Loucy (cell line): ENCODE results near the gene APOL6.

Experiments used
- H2AFZ ChIP-seq: fragments of 200-600 bp; sonication (generic); 2 replicates; pipeline ENCODE4 v1.6.0; 2016; ENCODE audit warnings: antibody characterized with exemption, mild to moderate bottlenecking, low read length, moderate library complexity
- H3F3A ChIP-seq: fragments of 200-600 bp; 2 replicates; pipeline ENCODE4 v1.6.0; 2016; ENCODE audit warnings: antibody characterized with exemption, low read depth, mild to moderate bottlenecking
- H3K27me3 ChIP-seq: fragments of 200-600 bp; sonication (generic); 2 replicates; pipeline ENCODE4 v1.6.1; 2014; ENCODE audit warnings: low read length, mild to moderate bottlenecking; ENCODE audit not compliant: insufficient read depth, poor library complexity, severe bottlenecking
- H3K36me3 ChIP-seq: fragments of 200-600 bp; sonication (generic); 2 replicates; pipeline ENCODE4 v1.6.1; 2016; ENCODE audit warnings: low read length; ENCODE audit not compliant: insufficient read depth
- H3K4me1 ChIP-seq: fragments of 200-600 bp; sonication (generic); 2 replicates; pipeline ENCODE4 v1.5.1; 2014; ENCODE audit warnings: low read length, mild to moderate bottlenecking; ENCODE audit not compliant: insufficient read depth, poor library complexity, severe bottlenecking
- H3K4me2 ChIP-seq: fragments of 200-600 bp; sonication (generic); 2 replicates; pipeline ENCODE4 v1.6.0; 2014; ENCODE audit warnings: antibody characterized with exemption, low read length, low read depth, mild to moderate bottlenecking; ENCODE audit not compliant: poor library complexity, severe bottlenecking
- H3K4me3 ChIP-seq: fragments of 200-600 bp; sonication (generic); 2 replicates; pipeline ENCODE4 v1.5.1; 2014; ENCODE audit warnings: low read length, mild to moderate bottlenecking, mixed read lengths; ENCODE audit not compliant: poor library complexity, severe bottlenecking
- H3K79me2 ChIP-seq: fragments of 200-600 bp; sonication (generic); 2 replicates; pipeline ENCODE4 v1.6.1; 2014; ENCODE audit warnings: low read length; ENCODE audit not compliant: insufficient read depth
- H3K9ac ChIP-seq: fragments of 200-600 bp; sonication (generic); 2 replicates; pipeline ENCODE4 v1.6.0; 2014; ENCODE audit warnings: mild to moderate bottlenecking, low read depth, low read length, moderate library complexity; ENCODE audit not compliant: poor library complexity, severe bottlenecking
- H3K9me2 ChIP-seq: fragments of 200-600 bp; sonication (generic); replicated peaks from 2 replicates; pipeline ENCODE4 v1.6.1; 2016; ENCODE audit warnings: low read depth, low read length, mixed read lengths
- H3K9me3 ChIP-seq: fragments of 200-600 bp; sonication (generic); 2 replicates; pipeline ENCODE4 v1.6.1; 2014; ENCODE audit warnings: mild to moderate bottlenecking, antibody characterized with exemption, low read length, low read depth; ENCODE audit not compliant: insufficient read depth
- H4K20me1 ChIP-seq: fragments of 200-600 bp; sonication (generic); 2 replicates; pipeline ENCODE4 v1.6.0; 2014; ENCODE audit warnings: antibody characterized with exemption, low read length, mild to moderate bottlenecking; ENCODE audit not compliant: insufficient read depth, poor library complexity, severe bottlenecking
- CTCF ChIP-seq: fragments of 200-600 bp; sonication (generic); conservative IDR thresholded peaks from 2 replicates; pipeline ENCODE4 v1.5.1; 2014; ENCODE audit warnings: mild to moderate bottlenecking, antibody characterized with exemption, low read length
- EZH2phosphoT487 ChIP-seq: fragments of 200-600 bp; IDR thresholded peaks from 2 replicates; pipeline ENCODE4 v1.6.1; 2018; ENCODE audit warnings: antibody characterized with exemption, mild to moderate bottlenecking, moderate library complexity, borderline replicate concordance

APOL6 gene

GRCh38 chr22:35638410-35638809 lies 9.8 kb upstream of the APOL6 start:
- Histone ChIP-seq H3K4me1 (peaks cover 26% of the 10 kb centered on the region), H4K20me1 (no peaks in the 10 kb centered on the region), H3K4me3 (no peak overlapping the region), H3K9me2 (no peaks in the 10 kb centered on the region), H2AFZ (no peak overlapping the region), H3K4me2 (no peak overlapping the region), H3K36me3 (no peaks in the 10 kb centered on the region), H3K79me2 (no peaks in the 10 kb centered on the region), H3F3A (no peaks in the 10 kb centered on the region), H3K9ac (no peak overlapping the region), H3K27me3 (no peaks in the 10 kb centered on the region), H3K9me3 (no peaks in the 10 kb centered on the region)
- no peak for TF ChIP-seq CTCF
- no peak for TF ChIP-seq EZH2phosphoT487

- no peaks in the 10 kb centered on the region for H3K36me3 ChIP-seq
- H3K4me3 ChIP-seq, result no peak overlapping the region
- H3K4me2 ChIP-seq, result no peak overlapping the region
- H3K9me2 ChIP-seq, result no peaks in the 10 kb centered on the region
- peaks cover 10% of the 10 kb centered on the region for H3K4me1 ChIP-seq
- H3F3A ChIP-seq, result no peaks in the 10 kb centered on the region
- H3K9me3 ChIP-seq, result no peaks in the 10 kb centered on the region
- H4K20me1 ChIP-seq, result no peaks in the 10 kb centered on the region
- no peaks in the 10 kb centered on the region for H3K27me3 ChIP-seq
- H2AFZ ChIP-seq, result no peak overlapping the region
- no peaks in the 10 kb centered on the region for H3K79me2 ChIP-seq
- TF ChIP-seq CTCF, result no peak
- no peak for TF ChIP-seq EZH2phosphoT487
- H3K9ac ChIP-seq, result no peak overlapping the region
These were observed 6.6 kb upstream of the APOL6 start for GRCh38 chr22:35641494-35642120.

GRCh38 chr22:35642305-35642741 lies 5.9 kb upstream of the APOL6 start:
- TF ChIP-seq EZH2phosphoT487 (no peak), CTCF (no peak)

More at GRCh38 chr22:35642305-35642741, 5.9 kb upstream of the APOL6 start:
- Histone ChIP-seq H3K9ac (no peak overlapping the region), H3K27me3 (no peaks in the 10 kb centered on the region), H3K79me2 (no peaks in the 10 kb centered on the region), H3K4me1 (peaks cover 10% of the 10 kb centered on the region), H3K9me3 (no peaks in the 10 kb centered on the region), H3K9me2 (no peaks in the 10 kb centered on the region), H4K20me1 (no peaks in the 10 kb centered on the region), H3F3A (no peaks in the 10 kb centered on the region), H3K4me2 (no peak overlapping the region), H3K4me3 (no peak overlapping the region), H2AFZ (no peak overlapping the region), H3K36me3 (no peaks in the 10 kb centered on the region)
